Adrenal gland (tissue), 12 donors: ENCODE measurements around the gene RIMKLB. TPM values are rescaled to one million over a fixed set of nuclear protein-coding genes. Genes with fewer than 3 reads are reported as not detected.

ENCODE experiments used
- DNase-seq, 7 donors: peaks; one replicate each; pipeline ENCODE4 v3.0.0-alpha.2; 2019 to 2020
- H3K27ac ChIP-seq, 5 donors: fragments of 200-600 bp; sonication (generic) in 4 of 5; 1 replicate in 3 of 5; 2 replicates in 2 of 5; pipeline versions ENCODE4 v1.5.1 to v1.8.0; 2016 to 2020; ENCODE audit warnings: mild to moderate bottlenecking in 1 of 5
- H3K27me3 ChIP-seq: fragments of 200-600 bp; 2 replicates; pipeline ENCODE4 v1.8.0; 2021
- H3K36me3 ChIP-seq, 2 donors: fragments of 200-600 bp; replicated peaks in 1 of 2; 1 replicate in 1 of 2; 2 replicates in 1 of 2; pipeline versions ENCODE4 v1.5.1 to v1.8.0; 2018 to 2022
- H3K4me1 ChIP-seq, 2 donors: fragments of 200-600 bp; replicated peaks in 1 of 2; 1 replicate in 1 of 2; 2 replicates in 1 of 2; pipeline versions ENCODE4 v1.5.1 to v1.8.0; 2018 to 2021
- H3K4me3 ChIP-seq, 4 donors: fragments of 200-600 bp; sonication (generic) in 3 of 4; one replicate each; pipeline ENCODE4 v1.5.1; 2016 to 2018
- H3K9me3 ChIP-seq, 3 donors: fragments of 200-600 bp; sonication (generic) in 1 of 3; replicated peaks in 1 of 3; 1 replicate in 2 of 3; 2 replicates in 1 of 3; pipeline versions ENCODE4 v1.5.1 to v1.8.0; 2016 to 2021
- CTCF ChIP-seq, 6 experiments: fragments of 450-650 bp in 4 of 6; fragments of 200-600 bp in 2 of 6; sonication (generic) in 1 of 6; IDR thresholded peaks; 1 replicate in 5 of 6; 2 replicates in 1 of 6; pipeline versions ENCODE4 v1.5.1 to v1.8.0; 2016 to 2021; ENCODE audit warnings: antibody characterized with exemption in 6 of 6, mild to moderate bottlenecking in 2 of 6, moderate library complexity in 1 of 6
- POLR2A ChIP-seq, 2 donors: fragments of 450-650 bp; IDR thresholded peaks; one replicate each; pipeline ENCODE4 v1.6.1; 2017; ENCODE audit warnings: antibody characterized with exemption in 2 of 2, mild to moderate bottlenecking in 2 of 2, moderate library complexity in 1 of 2
- WGBS, 4 donors: extraction: QIAGEN DNeasy Blood & Tissue Kit in 2 of 4; methylation state at CpG; one replicate each; pipeline versions ENCODE4 v1.1.5 to v1.1.7; 2013 to 2017; 5-methylcytosine and 5-hydroxymethylcytosine counted together
- intact Hi-C, 2 donors: fragments of 100-400 bp; cut with DNase I; formaldehyde crosslinking; loops; one replicate each; pipeline versions ENCODE4 v1.14.1 to v1.15.0; 2022 to 2023
- polyA plus RNA-seq, 3 donors: library from polyadenylated mRNA; stranded (reverse); fragments of 200-250 nt in 2 of 3; fragments of 350-450 nt in 1 of 3; fragmentation: Illumina TruSeq in 1 of 3; extraction: RNeasy Lipid Tissue Mini Kit (QIAGEN cat#74804) in 1 of 3; gene quantifications; one replicate each; pipeline ENCODE4 v1.2.3, GENCODE V29; 2013 to 2014
- total RNA-seq, 9 donors: library from RNA; depleted of rRNA in 4 of 9; stranded (reverse); fragments of >200 nt in 4 of 9; fragments of 120-200 nt in 1 of 9; fragmentation: NEBNext Ultra II Directional in 1 of 9; extraction: Animal tissue kit (Norgen Biotek cat#: 25700) in 1 of 9; gene quantifications; one replicate each; pipeline versions ENCODE4 v1.1.0 to v1.2.4, GENCODE V29; 2013 to 2023
- donor health status: healthy with polysubstance abuse.
- donor health status: Bipolar disorder and iron deficiency.
- donor health status: DM: yes; HTN: yes; CAD: no.
- donor health status: DM: no; HTN: no; CAD: no.
- donor health status: DM: no; HTN: no; CAD: no.
- donor health status: DM: yes; HTN: yes; CAD: no.

Gene RIMKLB
- total and polyA plus RNA-seq, 12 donors: 10.0 to 225 (median 22.1) TPM

GRCh38 chr12:8672381-8672780 is 25.4 kb upstream of the RIMKLB start:
- no peak overlapping the region for H3K4me3 ChIP-seq
- DNase-seq: no peak
- no peaks in the 10 kb centered on the region for H3K4me1 ChIP-seq
- H3K27ac ChIP-seq: no peak overlapping the region
- TF ChIP-seq POLR2A (IDR thresholded peaks at IDR 0.05): no peak
- TF ChIP-seq CTCF (IDR thresholded peaks at IDR 0.05): no peak
- no peaks in the 10 kb centered on the region for H3K9me3 ChIP-seq
- no peaks in the 10 kb centered on the region for H3K27me3 ChIP-seq
- H3K36me3 ChIP-seq: no peaks in the 10 kb centered on the region
- WGBS, 4 donors: 59 to 94% (median 82%) methylated on average over 3 to 5 of the region's 5 CpGs
- intact Hi-C loops: no loop called here

GRCh38 chr12:8675591-8676036 is 22.2 kb upstream of the RIMKLB start:
- WGBS, 4 donors: 10 to 22% (median 19%) methylated on average over 3 of the region's 3 CpGs
- H3K27ac ChIP-seq: no peak overlapping the region
- no peaks in the 10 kb centered on the region for H3K36me3 ChIP-seq
- intact Hi-C loops: no loop called here
- H3K9me3 ChIP-seq: no peaks in the 10 kb centered on the region
- H3K4me1 ChIP-seq: no peaks in the 10 kb centered on the region
- no peaks in the 10 kb centered on the region for H3K27me3 ChIP-seq
- no peak overlapping the region for H3K4me3 ChIP-seq
- TF ChIP-seq POLR2A (IDR thresholded peaks at IDR 0.05): no peak
- TF ChIP-seq CTCF (IDR thresholded peaks at IDR 0.05): no peak
- DNase-seq: no peak

- no peak for DNase-seq
- intact Hi-C loops: no loop called here
Measured at GRCh38 chr12:8676651-8677050, 21.1 kb upstream of the RIMKLB start.

GRCh38 chr12:8677362-8677761 is 20.4 kb upstream of the RIMKLB start:
- 73 to 86% (median 79%) methylated on average over 3 of the region's 3 CpGs for WGBS, 4 donors
- TF ChIP-seq POLR2A (IDR thresholded peaks at IDR 0.05) (no peak), CTCF (IDR thresholded peaks at IDR 0.05) (no peak)
- intact Hi-C loops: no loop called here
- H3K27me3 ChIP-seq: no peaks in the 10 kb centered on the region
- H3K4me3 ChIP-seq: no peak overlapping the region
- no peaks in the 10 kb centered on the region for H3K36me3 ChIP-seq
- DNase-seq: no peak
- no peaks in the 10 kb centered on the region for H3K9me3 ChIP-seq
- H3K27ac ChIP-seq: no peak overlapping the region
- H3K4me1 ChIP-seq: no peaks in the 10 kb centered on the region

More at GRCh38 chr12:8676651-8677050, 21.1 kb upstream of the RIMKLB start:
- no peak overlapping the region for H3K4me3 ChIP-seq
- H3K9me3 ChIP-seq: no peaks in the 10 kb centered on the region
- no peak overlapping the region for H3K27ac ChIP-seq
- no peaks in the 10 kb centered on the region for H3K27me3 ChIP-seq
- no peaks in the 10 kb centered on the region for H3K4me1 ChIP-seq
- whole genome bisulfite sequencing, 4 donors: 66 to 83% (median 76%) methylated on average over 4 of the region's 4 CpGs
- TF ChIP-seq CTCF (IDR thresholded peaks at IDR 0.05) (no peak), POLR2A (IDR thresholded peaks at IDR 0.05) (no peak)
- H3K36me3 ChIP-seq: no peaks in the 10 kb centered on the region
